Calu3 (cell line): ENCODE results near the gene CNTNAP1. TPM values are rescaled to one million over a fixed set of nuclear protein-coding genes. Genes with fewer than 3 reads are reported as not detected.

ENCODE experiments used
- Bru-seq: library from RNA; stranded (reverse); fragments of 400-500 nt; gene quantifications from one replicate; lab custom pipeline; 2021; lab: Mats Ljungman, UMichigan
- BruChase-seq, 2 experiments: library from RNA; stranded (reverse); fragments of 400-500 nt; gene quantifications; one replicate each; lab custom pipeline; 2021; lab: Mats Ljungman, UMichigan
- BruUV-seq: library from RNA; stranded (reverse); fragments of 400-500 nt; replicated peaks from 2 replicates; lab custom pipeline; 2021; lab: Mats Ljungman, UMichigan
- CTCF ChIA-PET: fragments of 300-600 bp; sonication (Branson Sonifier 250); formaldehyde crosslinking; loops from one replicate; lab custom pipeline; 2022; ENCODE audit warnings: antibody characterized with exemption; lab: Charles Lee
- DNase-seq: peaks from one replicate; pipeline ENCODE4 v3.0.0; 2022
- H3K27ac Mint-ChIP-seq: one replicate; pipeline ENCODE4 v1.8.0; 2022; ENCODE audit warnings: mixed read lengths; ENCODE audit not compliant: unreplicated experiment
- H3K27me3 Mint-ChIP-seq: one replicate; pipeline ENCODE4 v1.8.0; 2022; ENCODE audit warnings: mixed read lengths; ENCODE audit not compliant: unreplicated experiment
- H3K36me3 Mint-ChIP-seq: one replicate; pipeline ENCODE4 v1.8.0; 2022; ENCODE audit warnings: mild to moderate bottlenecking, moderate library complexity, mixed read lengths; ENCODE audit not compliant: insufficient read depth, unreplicated experiment
- H3K4me1 Mint-ChIP-seq: one replicate; pipeline ENCODE4 v1.8.0; 2022; ENCODE audit warnings: mild to moderate bottlenecking, low read depth, mixed read lengths; ENCODE audit not compliant: unreplicated experiment
- H3K4me3 Mint-ChIP-seq: one replicate; pipeline ENCODE4 v1.8.0; 2022; ENCODE audit warnings: mild to moderate bottlenecking, low read depth, moderate library complexity, mixed read lengths; ENCODE audit not compliant: unreplicated experiment
- H3K9me3 Mint-ChIP-seq: one replicate; pipeline ENCODE4 v1.8.0; 2022; ENCODE audit warnings: low read depth, mixed read lengths; ENCODE audit not compliant: unreplicated experiment
- intact Hi-C: fragments of 100-400 bp; cut with micrococcal nuclease; formaldehyde crosslinking; loops from one replicate; pipeline ENCODE4 v1.10.0; 2022; ENCODE audit not compliant: unreplicated experiment
- long read RNA-seq: library from polyadenylated mRNA; stranded (forward); transcript quantifications from one replicate; pipeline ENCODE4 v2.0.0, GENCODE V29; 2022
- total RNA-seq: library from RNA; stranded (reverse); gene quantifications from 2 replicates; pipeline ENCODE4 v1.2.3, GENCODE V29; 2022
- TF ChIP-seq, protein P1 (sequence below): fragments of 200-600 bp; IDR thresholded peaks from one replicate; pipeline ENCODE4 v1.8.0; 2022; ENCODE audit warnings: antibody characterized with exemption; ENCODE audit not compliant: unreplicated experiment

Gene CNTNAP1
- total RNA-seq (1.2 and 1.3 TPM in 2 replicates), Bru-seq, nascent RNA (percentile 19 among the genes with signal in this experiment), BruChase-seq, experiment 1, labeled RNA remaining after a 6-hour chase (percentile 30 among the genes with signal in this experiment), BruChase-seq, experiment 2, labeled RNA remaining after a 2-hour chase (percentile 26 among the genes with signal in this experiment)
- long read RNA-seq, partial matches to known transcripts, result 0 of 1 reads
- long read RNA-seq, other reads (novel, unspliced or antisense), result 1 of 1 reads

- CTCF ChIA-PET, result interaction anchor here (1.0 to 2.0 kb wide), 5 partner anchors 16 to 104 kb away, joined by 4 to 19 read pairs (median 5); partner anchors contain the start of genes PSMC3IP, RETREG3 and TUBG1
- peaks cover 44% of the 10 kb centered on the region for H3K36me3 Mint-ChIP-seq
- H3K27ac Mint-ChIP-seq, result no peak within 1 kb of the TSS
- intact Hi-C loops, result no loop called here
- peak; percentile 64 for DNase-seq
- peaks cover 35% of the 10 kb centered on the region for H3K27me3 Mint-ChIP-seq
- no TSS peak for BruUV-seq
- H3K4me1 Mint-ChIP-seq, result peaks cover 50% of the 10 kb centered on the region
- peak within 1 kb of the TSS; percentile 71 for H3K4me3 Mint-ChIP-seq
- TF ChIP-seq, protein P1, sequence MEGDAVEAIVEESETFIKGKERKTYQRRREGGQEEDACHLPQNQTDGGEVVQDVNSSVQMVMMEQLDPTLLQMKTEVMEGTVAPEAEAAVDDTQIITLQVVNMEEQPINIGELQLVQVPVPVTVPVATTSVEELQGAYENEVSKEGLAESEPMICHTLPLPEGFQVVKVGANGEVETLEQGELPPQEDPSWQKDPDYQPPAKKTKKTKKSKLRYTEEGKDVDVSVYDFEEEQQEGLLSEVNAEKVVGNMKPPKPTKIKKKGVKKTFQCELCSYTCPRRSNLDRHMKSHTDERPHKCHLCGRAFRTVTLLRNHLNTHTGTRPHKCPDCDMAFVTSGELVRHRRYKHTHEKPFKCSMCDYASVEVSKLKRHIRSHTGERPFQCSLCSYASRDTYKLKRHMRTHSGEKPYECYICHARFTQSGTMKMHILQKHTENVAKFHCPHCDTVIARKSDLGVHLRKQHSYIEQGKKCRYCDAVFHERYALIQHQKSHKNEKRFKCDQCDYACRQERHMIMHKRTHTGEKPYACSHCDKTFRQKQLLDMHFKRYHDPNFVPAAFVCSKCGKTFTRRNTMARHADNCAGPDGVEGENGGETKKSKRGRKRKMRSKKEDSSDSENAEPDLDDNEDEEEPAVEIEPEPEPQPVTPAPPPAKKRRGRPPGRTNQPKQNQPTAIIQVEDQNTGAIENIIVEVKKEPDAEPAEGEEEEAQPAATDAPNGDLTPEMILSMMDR, result no peak
- H3K9me3 Mint-ChIP-seq, result no peaks in the 10 kb centered on the region
Observed at GRCh38 chr17:42681976-42682721, at the start of gene CNTNAP1. CNTNAP1 (plus strand) TSS chr17:42682531; CDS start chr17:42682830, 299 bp downstream.

DNA sequence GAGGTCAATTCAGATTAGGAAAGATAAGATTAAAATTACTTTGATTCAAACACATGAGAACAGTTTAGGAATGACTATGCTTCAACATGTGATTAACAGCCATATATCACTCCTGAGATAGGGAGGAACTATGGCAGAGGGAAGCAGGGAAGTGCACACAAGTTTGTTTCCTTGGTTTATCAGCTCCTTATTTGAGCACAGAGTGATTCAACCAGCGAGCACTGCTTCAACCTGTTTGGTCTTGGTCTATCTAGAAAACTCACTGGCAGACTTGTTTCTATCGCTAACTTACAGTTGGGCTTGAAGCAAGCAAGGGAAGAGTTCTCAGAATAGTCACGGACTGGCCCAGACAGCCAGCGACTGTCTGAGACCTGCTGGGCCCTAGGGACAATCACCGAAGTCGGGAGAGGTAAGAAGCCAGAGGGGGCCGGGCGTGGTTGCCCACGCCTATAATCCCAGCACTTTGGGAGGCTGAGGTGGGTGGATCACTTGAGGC, 49.3 kb upstream of the CNTNAP1 start:
- TF ChIP-seq, protein P1, result no peak
- no peaks in the 10 kb centered on the region for H3K27me3 Mint-ChIP-seq
- no peak overlapping the region for H3K27ac Mint-ChIP-seq
- no TSS peak for BruUV-seq
- no peaks in the 10 kb centered on the region for H3K9me3 Mint-ChIP-seq
- no peaks in the 10 kb centered on the region for H3K36me3 Mint-ChIP-seq
- DNase-seq, result no peak
- CTCF ChIA-PET, result interaction anchor here (0.7 to 1.4 kb wide), 4 partner anchors 28 to 330 kb away, joined by 3 to 12 read pairs (median 4); no protein-coding TSS in a partner anchor
- intact Hi-C loops, result no loop called here
- H3K4me3 Mint-ChIP-seq, result no peak overlapping the region
- no peaks in the 10 kb centered on the region for H3K4me1 Mint-ChIP-seq

DNA sequence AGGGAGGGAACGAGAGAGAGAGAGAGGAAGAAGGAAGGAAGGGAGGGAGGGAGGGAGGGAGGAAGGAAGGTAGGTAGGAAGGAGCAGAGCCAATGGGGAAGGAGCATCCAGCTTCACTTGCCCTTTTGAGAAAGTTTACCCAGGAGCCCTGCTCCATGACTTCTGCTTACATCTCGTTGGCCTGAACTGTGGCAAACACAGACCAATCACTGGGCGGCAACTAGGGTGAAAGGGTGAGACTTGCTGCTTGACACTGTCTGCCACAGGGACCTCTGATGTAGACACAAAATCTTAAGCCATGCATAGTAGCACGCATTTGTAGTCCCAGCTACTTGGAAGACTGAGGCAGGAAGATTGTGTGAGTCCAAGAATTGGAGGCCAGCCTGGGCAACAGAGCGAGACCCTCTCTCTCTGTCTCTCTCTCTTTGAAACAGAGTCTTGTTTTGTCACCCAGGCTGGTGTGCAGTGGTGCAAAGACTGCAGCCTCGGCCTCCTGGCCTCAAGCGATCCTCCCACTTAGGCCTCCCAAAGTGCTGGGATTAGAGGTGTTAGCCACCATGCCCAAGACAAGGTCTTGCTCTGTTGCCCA, 42.7 kb upstream of the CNTNAP1 start:
- CTCF ChIA-PET, result interaction anchor here (0.6 kb wide), 1 partner anchor 830 kb away, joined by 5 read pairs; no protein-coding TSS in a partner anchor
- BruUV-seq, result no TSS peak
- Mint-ChIP-seq H3K36me3 (no peaks in the 10 kb centered on the region), H3K27ac (no peak overlapping the region), H3K27me3 (peaks cover 43% of the 10 kb centered on the region), H3K9me3 (no peaks in the 10 kb centered on the region), H3K4me1 (no peaks in the 10 kb centered on the region), H3K4me3 (no peak overlapping the region)
- DNase-seq, result no peak
- intact Hi-C loops, result no loop called here
- TF ChIP-seq, protein P1, result no peak

GRCh38 chr17:42640121-42640520, 42.2 kb upstream of the CNTNAP1 start:
- Mint-ChIP-seq H3K27me3 (peaks cover 43% of the 10 kb centered on the region), H3K4me1 (no peaks in the 10 kb centered on the region), H3K4me3 (no peak overlapping the region), H3K27ac (no peak overlapping the region), H3K9me3 (no peaks in the 10 kb centered on the region), H3K36me3 (no peaks in the 10 kb centered on the region)
- CTCF ChIA-PET, result no interaction called here
- no TSS peak for BruUV-seq
- intact Hi-C loops, result no loop called here
- TF ChIP-seq, protein P1, result no peak
- DNase-seq, result no peak
